NCI-H748 (cell line): ENCODE measurements around the gene KCNA10.
A peak's percentile ranks its signal among the peaks of the same experiment; 100 is the strongest.

ENCODE experiments used
- DNase-seq: peaks from one replicate; lab custom pipeline; 2025; ENCODE audit not compliant: unreplicated experiment; lab: John Stamatoyannopoulos, UW

The KCNA10 gene

DNA sequence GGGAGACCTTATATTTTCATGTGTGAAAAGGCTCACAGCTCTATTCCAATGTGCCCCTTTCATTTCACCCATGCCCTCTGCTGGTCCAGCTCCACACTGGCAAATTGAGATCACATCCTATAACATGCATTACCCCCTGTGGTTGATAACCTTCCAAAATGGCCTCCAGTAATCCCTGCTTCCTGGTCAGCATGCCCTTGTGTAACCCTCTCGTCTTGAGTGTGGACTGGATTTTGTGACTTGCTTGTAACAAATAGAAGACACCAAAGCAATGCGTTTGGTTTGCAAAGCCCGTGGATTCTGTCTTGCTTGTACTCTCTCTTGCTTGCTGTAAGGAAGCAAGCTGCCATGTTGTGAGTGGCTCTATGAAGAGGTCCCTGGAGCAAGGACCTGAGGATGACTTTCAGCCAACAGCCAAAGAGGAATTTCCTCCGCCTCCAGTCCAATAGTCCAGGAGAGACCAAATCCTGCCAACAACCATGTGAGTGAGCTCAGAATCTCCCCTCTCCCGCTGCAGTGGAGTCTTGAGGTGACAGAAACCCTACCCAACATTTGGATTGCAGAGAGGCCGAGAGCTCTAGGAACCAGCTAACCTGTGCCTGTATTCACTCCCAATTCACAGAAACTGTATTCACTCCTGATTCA, 17.4 kb downstream of the KCNA10 start:
- DNase-seq = no peak

GRCh38 chr1:110498270-110498669, 20.7 kb downstream of the KCNA10 start:
- peak; percentile 88 for DNase-seq

DNA sequence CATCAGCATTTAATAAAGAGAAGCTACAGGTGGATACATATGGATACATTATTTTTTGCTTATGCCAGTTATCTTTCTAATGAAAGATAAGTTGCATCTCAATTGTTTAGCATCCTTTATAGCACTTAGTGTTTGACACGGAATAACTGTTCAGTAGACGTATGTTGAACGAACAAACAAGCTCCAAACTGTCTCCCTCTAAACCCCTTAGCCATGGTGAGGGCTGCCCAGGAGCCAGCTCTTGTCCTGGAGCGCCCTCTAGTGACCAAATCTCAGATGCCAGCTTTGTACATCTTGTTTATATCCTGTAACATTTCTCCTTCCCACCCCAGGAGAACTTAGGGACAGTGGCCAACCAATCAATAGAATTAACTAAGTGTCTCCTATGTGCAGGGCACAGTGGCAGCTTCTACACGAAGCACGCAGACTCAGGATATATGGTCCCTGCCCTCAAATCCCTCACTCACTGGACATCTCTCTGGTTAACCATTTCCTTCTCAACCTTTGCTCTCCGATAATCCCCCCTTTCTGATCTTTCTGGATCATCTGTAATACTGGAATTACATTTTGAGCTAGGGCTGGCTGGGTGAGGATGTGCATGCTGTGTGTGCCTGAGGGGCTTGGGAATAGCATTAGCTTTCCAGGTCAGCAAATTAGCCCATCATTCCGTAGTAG, 22.9 kb downstream of the KCNA10 start:
- peak; percentile 84 for DNase-seq

GRCh38 chr1:110494522-110495406, 24.2 kb downstream of the KCNA10 start:
- DNase-seq = no peak

GRCh38 chr1:110494036-110494435, 24.9 kb downstream of the KCNA10 start:
- DNase-seq = no peak

- no peak for DNase-seq
Observed at GRCh38 chr1:110493059-110493699, 25.8 kb downstream of the KCNA10 start.

DNA sequence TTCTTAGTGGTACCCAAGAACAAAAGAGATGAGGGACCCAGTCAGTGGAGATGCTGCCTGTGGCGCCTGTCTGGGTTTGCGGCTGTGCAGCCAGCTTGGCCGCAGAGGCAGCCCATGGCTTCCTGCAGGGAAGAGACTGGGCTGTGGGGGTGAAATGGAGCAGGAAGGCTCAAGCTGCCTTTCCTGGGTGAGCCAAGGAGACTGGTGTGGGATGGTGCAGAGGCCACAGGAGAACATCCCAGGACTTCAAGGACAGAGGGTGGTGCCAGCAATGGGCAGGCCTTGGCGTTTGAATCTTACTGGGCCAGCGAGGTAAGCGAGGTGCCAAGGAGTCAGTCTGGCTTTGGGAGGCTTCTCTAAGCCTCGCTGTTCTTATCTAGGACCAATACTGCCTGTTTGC, 26.4 kb downstream of the KCNA10 start:
- no peak for DNase-seq

DNA sequence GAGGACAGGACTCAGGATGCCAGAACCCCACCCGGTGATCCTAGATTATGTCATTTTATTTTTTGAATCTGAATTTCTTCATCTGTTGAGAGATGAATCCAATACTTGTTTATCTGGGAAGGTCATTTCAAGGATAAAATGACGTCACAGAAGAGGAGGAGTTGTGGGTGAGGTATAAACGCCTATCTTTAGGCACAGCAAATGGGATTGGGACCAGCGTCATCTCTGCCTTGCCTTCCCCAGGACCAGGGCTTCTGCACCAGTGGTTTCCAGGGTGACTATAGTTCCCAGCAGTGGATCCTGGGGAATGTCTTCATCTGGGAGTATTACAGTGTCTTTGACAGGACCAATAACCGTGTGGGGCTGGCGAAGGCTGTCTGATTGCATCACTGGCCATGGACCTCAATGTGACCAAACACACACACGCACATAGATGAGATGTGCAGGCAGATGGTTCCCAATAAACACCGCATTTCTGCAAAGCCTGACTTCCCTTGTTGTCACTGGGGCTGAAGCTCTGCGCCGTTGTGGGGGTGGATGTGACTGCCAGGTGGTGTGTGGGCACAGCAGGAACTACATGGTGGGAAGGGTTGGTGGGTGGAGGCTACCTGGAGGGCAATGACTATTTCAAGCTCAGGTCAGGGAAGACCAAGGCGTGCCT, 28.1 kb downstream of the KCNA10 start:
- no peak for DNase-seq

DNA sequence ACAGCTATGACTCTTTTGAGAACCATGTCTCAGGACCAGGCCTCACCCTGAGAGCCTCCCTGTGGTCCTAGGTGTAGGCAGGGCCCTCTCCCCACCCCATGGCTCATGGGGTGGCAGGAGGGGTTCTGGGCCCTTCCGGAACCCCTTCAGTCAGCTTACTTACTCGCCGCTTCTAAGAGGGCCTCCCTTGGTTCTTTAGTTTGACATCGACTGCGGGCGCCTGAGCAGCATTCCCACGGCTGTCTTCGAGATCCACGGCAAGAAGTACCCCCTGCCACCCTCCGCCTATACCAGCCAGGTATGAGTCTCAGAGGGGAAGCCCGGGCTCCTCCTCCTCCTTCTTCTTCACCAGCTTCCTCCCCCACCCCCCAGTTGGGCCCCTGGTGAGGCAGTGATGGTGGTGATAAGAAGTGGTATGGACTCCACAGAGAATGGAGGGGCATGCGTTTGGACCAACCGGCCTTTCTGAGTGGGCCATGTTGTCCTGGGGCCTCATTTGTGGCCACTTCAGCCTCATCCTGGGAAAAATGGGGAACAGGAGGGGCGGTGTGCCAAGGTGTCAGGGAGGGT, 28.9 kb downstream of the KCNA10 start:
- no peak for DNase-seq

DNA sequence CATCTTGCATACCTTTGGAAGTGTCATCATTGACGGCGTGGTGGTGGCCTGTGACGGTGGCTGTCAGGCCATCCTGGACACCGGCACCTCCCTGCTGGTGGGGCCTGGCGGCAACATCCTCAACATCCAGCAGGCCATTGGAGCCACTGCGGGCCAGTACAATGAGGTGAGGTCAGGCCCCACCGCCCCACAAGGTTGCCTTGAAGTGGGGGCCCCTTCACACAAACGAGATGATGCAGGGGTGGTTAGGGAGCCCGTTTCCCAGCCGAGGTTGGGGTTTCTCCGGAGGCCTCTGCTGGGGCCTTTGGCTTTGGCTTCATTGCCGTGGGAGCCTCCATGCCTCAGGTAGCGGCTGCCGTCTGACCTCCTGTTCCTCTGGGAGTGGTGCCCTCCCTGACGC, 29.6 kb downstream of the KCNA10 start:
- DNase-seq = no peak

DNA sequence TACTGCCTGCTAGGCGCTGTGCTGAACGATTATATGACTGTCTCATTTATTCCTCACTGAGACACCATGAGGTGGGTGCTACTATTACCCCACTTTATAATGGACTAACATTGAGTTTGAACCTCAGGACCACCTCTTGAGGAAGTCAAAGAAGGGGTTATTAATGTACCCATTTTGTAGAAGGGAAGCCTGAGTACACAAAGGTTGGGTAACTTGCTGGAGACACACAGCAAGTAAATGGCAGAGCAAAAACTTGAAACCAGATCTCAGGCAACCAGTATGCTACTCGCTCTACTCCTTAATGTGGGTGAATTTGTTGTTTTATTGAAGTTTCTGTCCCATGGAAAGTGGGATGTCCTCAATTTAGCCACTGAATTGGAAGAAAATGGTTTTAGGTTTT, 30.1 kb downstream of the KCNA10 start:
- DNase-seq = no peak

DNA sequence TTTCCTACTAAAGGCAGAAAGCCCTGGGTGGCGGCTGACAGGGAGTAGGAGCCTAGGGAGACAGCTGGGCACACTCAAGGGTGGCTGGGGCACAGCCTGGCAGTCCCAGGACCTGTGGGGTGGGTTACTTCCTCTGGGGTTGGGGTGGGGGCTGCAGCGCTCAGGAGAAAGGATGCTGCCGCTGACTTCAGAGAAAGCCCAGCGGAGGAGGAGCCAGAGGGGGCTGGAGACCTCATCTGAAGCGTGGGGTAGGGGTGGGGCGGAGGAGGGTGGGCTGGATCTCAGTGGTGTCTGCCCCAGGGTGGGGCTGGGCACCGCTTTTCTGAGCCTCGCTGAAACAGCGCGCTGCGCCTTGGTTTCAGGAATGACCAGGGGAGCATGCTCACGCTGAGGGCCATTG, 30.8 kb downstream of the KCNA10 start:
- no peak for DNase-seq

DNA sequence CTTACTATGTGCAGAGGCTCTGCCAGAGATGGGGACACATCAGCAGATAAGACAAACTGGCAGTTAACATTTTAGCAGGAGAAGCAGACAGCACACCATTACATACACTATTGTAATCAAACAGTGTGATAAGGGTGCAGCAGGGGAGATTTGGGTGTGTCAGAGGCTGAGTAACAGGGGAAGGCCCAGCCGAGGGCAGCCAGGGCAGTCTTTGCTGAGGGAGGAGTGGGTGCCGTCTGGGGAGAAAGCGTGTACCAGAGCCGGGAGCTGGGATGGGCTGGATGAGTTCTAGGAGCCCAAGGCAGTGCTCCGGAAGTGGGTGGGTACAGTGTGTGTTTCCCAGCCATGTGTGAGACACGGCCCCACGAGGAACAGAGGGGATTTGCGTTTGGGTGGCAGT, 31.2 kb downstream of the KCNA10 start:
- no peak for DNase-seq

DNA sequence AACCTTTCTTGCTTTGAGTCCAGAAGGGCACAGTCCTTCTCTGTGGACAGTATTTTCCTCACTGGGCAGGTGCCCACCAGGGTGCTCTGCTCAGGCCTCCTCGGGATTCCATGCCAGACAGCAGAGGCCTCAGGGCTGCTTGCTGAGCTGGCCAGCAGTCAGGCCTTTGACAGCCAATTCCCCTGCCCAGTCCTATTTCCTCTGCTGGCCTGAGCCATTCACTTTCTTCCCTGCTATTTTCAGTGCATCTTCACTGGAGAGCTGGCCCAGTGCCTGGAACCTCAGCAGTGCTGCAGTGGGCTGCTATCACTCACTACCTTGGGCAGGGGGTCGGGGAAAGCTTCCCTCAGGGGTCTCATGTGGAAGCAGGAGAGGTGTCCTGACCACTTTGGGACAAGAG, 33.2 kb downstream of the KCNA10 start:
- DNase-seq = no peak

GRCh38 chr1:110484801-110485200, 34.2 kb downstream of the KCNA10 start:
- no peak for DNase-seq

DNA sequence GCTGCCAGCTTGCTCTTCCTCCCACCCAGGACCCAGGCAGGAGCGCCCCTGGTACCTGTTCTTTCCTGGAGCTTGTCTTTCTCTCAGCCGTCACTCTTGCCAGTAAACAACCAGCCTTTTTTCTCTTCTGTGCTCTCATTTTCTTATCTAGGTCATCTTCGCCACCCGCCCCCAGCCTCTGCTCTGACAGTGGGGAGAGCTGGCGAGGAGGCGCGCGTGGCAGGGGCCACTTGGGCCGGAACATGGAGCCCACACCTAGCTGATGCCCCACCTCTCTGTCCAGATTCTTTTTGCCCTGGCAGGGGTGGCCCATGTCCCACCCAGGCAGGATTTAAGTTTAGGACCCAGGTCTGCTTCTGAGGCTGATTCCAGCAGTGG, 35.7 kb downstream of the KCNA10 start:
- DNase-seq = no peak

- DNase-seq = no peak
Observed at GRCh38 chr1:110482662-110483307, 36.2 kb downstream of the KCNA10 start.

- DNase-seq = no peak
Observed at GRCh38 chr1:110481968-110482623, 36.9 kb downstream of the KCNA10 start.

- DNase-seq = no peak
Observed at GRCh38 chr1:110480356-110481096, 38.4 kb downstream of the KCNA10 start.
